Endodermal cell (in vitro differentiated cells): ENCODE data around the gene PSEN2. TPM values are rescaled to one million over a fixed set of nuclear protein-coding genes. Genes with fewer than 3 reads are reported as not detected.

ENCODE experiments used
- DNase-seq: peaks from one replicate; pipeline ENCODE4 v3.0.0-alpha.2; 2017
- H3K27ac ChIP-seq: 2 replicates; pipeline ENCODE4 v1.5.1; 2013; ENCODE audit warnings: mild to moderate bottlenecking, low read depth, low read length, moderate library complexity
- H3K27me3 ChIP-seq: 2 replicates; pipeline ENCODE4 v1.6.1; 2013; ENCODE audit warnings: mild to moderate bottlenecking, low read length, moderate library complexity; ENCODE audit not compliant: insufficient read depth, control insufficient read depth, poor library complexity, severe bottlenecking
- H3K36me3 ChIP-seq: 2 replicates; pipeline ENCODE4 v1.7.0; 2013; ENCODE audit warnings: mild to moderate bottlenecking, low read length, moderate library complexity; ENCODE audit not compliant: control insufficient read depth, insufficient read depth
- H3K4me1 ChIP-seq: one replicate; pipeline ENCODE4 v1.7.0; 2013; ENCODE audit warnings: low read length; ENCODE audit not compliant: control insufficient read depth, insufficient read depth
- H3K4me3 ChIP-seq: 2 replicates; pipeline ENCODE4 v1.5.1; 2013; ENCODE audit warnings: mild to moderate bottlenecking, low read length, moderate library complexity
- H3K9ac ChIP-seq: 2 replicates; pipeline ENCODE4 v1.6.1; 2013; ENCODE audit warnings: mild to moderate bottlenecking, low read length, moderate library complexity; ENCODE audit not compliant: poor library complexity, severe bottlenecking; ENCODE audit errors: extremely low read depth
- H3K9me3 ChIP-seq: 2 replicates; pipeline ENCODE4 v1.6.1; 2013; ENCODE audit warnings: mild to moderate bottlenecking, low read length, moderate library complexity; ENCODE audit not compliant: control insufficient read depth
- H3K27ac Mint-ChIP-seq: 2 replicates; pipeline ENCODE4 v1.8.0; 2020; ENCODE audit warnings: mixed read lengths
- H3K27me3 Mint-ChIP-seq: 2 replicates; pipeline ENCODE4 v1.8.0; 2021; ENCODE audit warnings: mild to moderate bottlenecking, mixed read lengths; ENCODE audit not compliant: insufficient read depth
- H3K36me3 Mint-ChIP-seq: 2 replicates; pipeline ENCODE4 v1.8.0; 2020; ENCODE audit warnings: low read depth, mixed read lengths
- H3K4me1 Mint-ChIP-seq: 2 replicates; pipeline ENCODE4 v1.8.0; 2020; ENCODE audit warnings: mixed read lengths
- H3K4me3 Mint-ChIP-seq: 2 replicates; pipeline ENCODE4 v1.8.0; 2020; ENCODE audit warnings: mild to moderate bottlenecking, moderate library complexity, mixed read lengths
- H3K9me3 Mint-ChIP-seq: 2 replicates; pipeline ENCODE4 v1.8.0; 2020; ENCODE audit warnings: mild to moderate bottlenecking, mixed read lengths
- CTCF ChIP-seq: fragments of 200-600 bp; sonication (generic); conservative IDR thresholded peaks from 2 replicates; pipeline ENCODE4 v1.5.0; 2021; ENCODE audit warnings: antibody characterized with exemption, mild to moderate bottlenecking
- WGBS, 2 experiments: methylation state at CpG; one replicate each; pipeline versions ENCODE4 v1.1.5 to v1.1.7; 2013; ENCODE audit warnings: missing lambda C conversion rate in 2 of 2, mixed read lengths in 1 of 2; ENCODE audit not compliant: insufficient coverage in 1 of 2, insufficient read length in 1 of 2; 5-methylcytosine and 5-hydroxymethylcytosine counted together
- total RNA-seq, 2 donors: library from RNA; stranded (reverse); fragmentation: NEBNext Ultra II Directional in 1 of 2; extraction: Animal tissue kit (Norgen Biotek cat#: 25700) in 1 of 2; gene quantifications; 2 replicates in 1 of 2; 3 replicates in 1 of 2; pipeline ENCODE4 v1.2.1, GENCODE V29; 2021

The PSEN2 gene
- total RNA-seq, 2 donors from 2014 or later: 21.5 to 25.2 TPM

DNA sequence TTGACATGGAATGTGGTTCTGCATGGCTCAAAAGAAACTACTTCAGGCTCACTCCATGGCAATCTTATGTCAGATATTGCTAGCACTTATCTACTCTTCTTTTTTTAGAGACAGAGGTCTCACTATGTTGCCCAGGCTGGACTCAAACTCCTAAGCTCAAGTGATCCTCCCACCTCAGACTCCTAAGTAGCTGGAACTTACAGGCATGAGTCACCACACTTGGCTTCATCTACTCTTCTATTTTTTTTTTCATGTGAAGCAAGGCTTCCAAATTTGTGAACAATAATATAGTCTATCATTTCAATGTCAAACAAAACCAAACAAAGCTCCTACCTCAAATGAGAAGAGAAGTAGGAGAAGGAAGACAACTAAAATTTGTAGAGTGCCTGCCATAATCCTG is 7.5 kb upstream of the PSEN2 start:
- DNase-seq: no peak
- Mint-ChIP-seq H3K4me1 (peaks cover 9% of the 10 kb centered on the region), H3K9me3 (no peaks in the 10 kb centered on the region), H3K27me3 (no peaks in the 10 kb centered on the region), H3K36me3 (no peaks in the 10 kb centered on the region), H3K4me3 (no peak overlapping the region), H3K27ac (no peak overlapping the region)
- TF ChIP-seq CTCF: no peak
- Histone ChIP-seq H3K36me3 (no peaks in the 10 kb centered on the region), H3K27me3 (no peaks in the 10 kb centered on the region), H3K4me1 (no peaks in the 10 kb centered on the region), H3K27ac (no peak overlapping the region), H3K4me3 (no peak overlapping the region), H3K9me3 (no peaks in the 10 kb centered on the region), H3K9ac (no peak overlapping the region)

DNA sequence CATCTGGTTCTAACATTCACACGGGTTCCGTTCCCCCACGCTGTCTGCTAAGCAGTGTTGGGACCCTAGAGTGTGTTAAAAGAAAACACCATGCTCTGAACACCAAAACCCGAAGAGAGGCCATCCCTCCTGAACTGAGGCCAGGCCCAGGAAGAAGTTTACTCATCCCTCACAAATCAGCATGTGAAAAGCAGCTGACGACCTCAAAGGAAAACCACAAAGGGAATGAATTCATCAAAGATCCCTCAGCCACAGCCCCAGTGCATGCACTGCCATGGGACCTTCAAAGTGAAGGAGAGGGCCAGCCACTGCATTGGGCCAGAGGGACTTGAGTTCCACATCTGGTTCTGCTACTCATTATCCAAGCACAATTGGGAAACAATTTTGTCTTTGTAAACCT is 7.0 kb upstream of the PSEN2 start:
- peak; percentile 63 for DNase-seq
- Histone ChIP-seq H3K36me3 (no peaks in the 10 kb centered on the region), H3K9ac (no peak overlapping the region), H3K4me3 (no peak overlapping the region), H3K4me1 (no peaks in the 10 kb centered on the region), H3K9me3 (no peaks in the 10 kb centered on the region), H3K27me3 (no peaks in the 10 kb centered on the region), H3K27ac (no peak overlapping the region)
- TF ChIP-seq CTCF: no peak
- H3K27ac Mint-ChIP-seq: no peak overlapping the region
- no peak overlapping the region for H3K4me3 Mint-ChIP-seq
- WGBS, 2 experiments: 58 to 63% methylated on average over 5 of the region's 5 CpGs
- no peaks in the 10 kb centered on the region for H3K27me3 Mint-ChIP-seq
- H3K36me3 Mint-ChIP-seq: no peaks in the 10 kb centered on the region
- no peaks in the 10 kb centered on the region for H3K9me3 Mint-ChIP-seq
- peaks cover 9% of the 10 kb centered on the region for H3K4me1 Mint-ChIP-seq

DNA sequence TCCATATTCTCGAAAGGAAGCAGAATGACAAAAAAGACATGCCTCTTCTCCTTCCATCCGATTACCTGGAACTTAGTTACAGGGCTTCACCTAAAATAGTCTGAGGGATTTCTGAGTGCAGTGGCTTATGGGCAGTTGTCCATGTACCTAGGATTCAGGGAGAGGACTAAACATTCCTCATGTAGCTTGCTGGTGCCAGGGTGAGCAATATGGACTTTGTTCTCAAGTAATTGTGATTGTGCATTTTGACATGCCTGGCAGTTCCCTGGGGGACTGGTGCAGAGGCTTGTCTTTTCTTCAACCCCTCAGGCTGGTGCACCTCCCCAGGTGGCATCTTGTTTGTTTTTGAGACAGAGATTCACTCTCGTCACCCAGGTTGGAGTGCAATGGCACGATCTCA is 6.1 kb upstream of the PSEN2 start:
- no peak overlapping the region for H3K9ac ChIP-seq
- no peaks in the 10 kb centered on the region for H3K4me1 ChIP-seq
- no peak overlapping the region for H3K4me3 ChIP-seq
- Mint-ChIP-seq H3K27me3 (peaks cover under 1% of the 10 kb centered on the region), H3K9me3 (no peaks in the 10 kb centered on the region), H3K36me3 (no peaks in the 10 kb centered on the region), H3K4me1 (peaks cover 9% of the 10 kb centered on the region), H3K4me3 (no peak overlapping the region), H3K27ac (no peak overlapping the region)
- H3K27ac ChIP-seq: no peak overlapping the region
- H3K9me3 ChIP-seq: no peaks in the 10 kb centered on the region
- WGBS, 2 experiments: 88 to 93% methylated on average over 2 to 4 of the region's 4 CpGs
- no peak for TF ChIP-seq CTCF
- DNase-seq: no peak
- no peaks in the 10 kb centered on the region for H3K36me3 ChIP-seq
- H3K27me3 ChIP-seq: no peaks in the 10 kb centered on the region
